NCI-H2107 treated with DMSO at 0.1 percent for 48 hours (cell line): ENCODE measurements around the gene SAMD4B.

ENCODE experiments used
- DNase-seq: peaks from one replicate; lab custom pipeline; 2025; ENCODE audit not compliant: unreplicated experiment; lab: John Stamatoyannopoulos, UW

The SAMD4B gene

GRCh38 chr19:39420769-39421168 is 78.5 kb downstream of the SAMD4B start:
- no peak for DNase-seq

- no peak for DNase-seq
Measured at GRCh38 chr19:39422020-39422419, 79.8 kb downstream of the SAMD4B start.

- no peak for DNase-seq
Measured at GRCh38 chr19:39423258-39424086, 81.3 kb downstream of the SAMD4B start.

- no peak for DNase-seq
Measured at GRCh38 chr19:39424934-39425333, 82.7 kb downstream of the SAMD4B start.

- DNase-seq = no peak
Measured at GRCh38 chr19:39425744-39426143, 83.5 kb downstream of the SAMD4B start.

- DNase-seq = no peak
Measured at GRCh38 chr19:39426170-39426569, 83.9 kb downstream of the SAMD4B start.

GRCh38 chr19:39427707-39428106 is 85.5 kb downstream of the SAMD4B start:
- no peak for DNase-seq

GRCh38 chr19:39428283-39429112 is 86.3 kb downstream of the SAMD4B start:
- DNase-seq = no peak

GRCh38 chr19:39430675-39431593 is 88.7 kb downstream of the SAMD4B start:
- DNase-seq = no peak

GRCh38 chr19:39432677-39433025 is 90.4 kb downstream of the SAMD4B start:
- DNase-seq = no peak

- DNase-seq = no peak
Measured at GRCh38 chr19:39433480-39434079, 91.4 kb downstream of the SAMD4B start.

- no peak for DNase-seq
Measured at GRCh38 chr19:39434123-39435076, 92.2 kb downstream of the SAMD4B start.
